Suprapubic skin (tissue), 4 donors: ENCODE measurements around the gene MDGA2.

ENCODE experiments used
- CTCF ChIP-seq, 2 donors: fragments of 200-600 bp in 1 of 2; fragments of 450-650 bp in 1 of 2; sonication (generic) in 1 of 2; IDR thresholded peaks; one replicate each; pipeline ENCODE4 v1.5.1; 2016 to 2019; ENCODE audit warnings: antibody characterized with exemption in 2 of 2, mild to moderate bottlenecking in 1 of 2, moderate library complexity in 1 of 2
- EP300 ChIP-seq: sonication (generic); formaldehyde crosslinking; IDR thresholded peaks from one replicate; pipeline ENCODE4 v1.6.1; 2017; ENCODE audit warnings: antibody characterized with exemption
- POLR2AphosphoS5 ChIP-seq, 3 donors: sonication (generic); formaldehyde crosslinking; IDR thresholded peaks; one replicate each; pipeline ENCODE4 v1.6.1; 2017; ENCODE audit warnings: antibody characterized with exemption in 3 of 3

- TF ChIP-seq EP300 (no peak), CTCF (IDR thresholded peaks at IDR 0.05) (no peak), POLR2AphosphoS5 (IDR thresholded peaks at IDR 0.05) (no peak)
Observed at GRCh38 chr14:46920542-46920941, 754.9 kb downstream of the MDGA2 start.
